Activated naive CD4-positive, alpha-beta T cell treated with anti-CD3 and anti-CD28 coated beads, Interleukin-2, amount 50 U/mL, for 16 hours (primary cell): ENCODE results near the gene MPO.
A peak's percentile ranks its signal among the peaks of the same experiment; 100 is the strongest.

ENCODE experiments used
- DNase-seq: peaks from one replicate; pipeline ENCODE4 v3.0.0-alpha.2; 2020

MPO gene

DNA sequence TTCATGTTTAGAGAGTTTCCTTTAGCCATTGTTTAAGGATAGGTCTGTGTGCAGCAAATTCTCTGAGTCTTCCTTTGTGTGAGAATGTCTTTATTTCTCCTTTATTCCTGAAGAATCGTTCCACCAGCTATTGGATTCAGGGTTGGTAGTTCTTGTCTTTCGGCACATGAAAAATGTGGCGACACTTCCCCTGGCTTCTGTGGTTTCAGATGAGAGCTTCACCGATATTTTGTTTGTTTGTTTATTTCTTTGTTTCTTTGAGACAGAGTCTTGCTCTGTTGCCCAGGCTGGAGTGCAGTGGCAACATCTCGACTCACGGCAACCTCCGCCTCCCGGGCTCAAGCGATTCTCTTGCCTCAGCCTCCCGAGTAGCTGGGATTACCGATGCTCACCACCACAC is 18.6 kb downstream of the MPO start:
- DNase-seq, result no peak

GRCh38 chr17:58254803-58255202 is 25.9 kb downstream of the MPO start:
- DNase-seq, result no peak

DNA sequence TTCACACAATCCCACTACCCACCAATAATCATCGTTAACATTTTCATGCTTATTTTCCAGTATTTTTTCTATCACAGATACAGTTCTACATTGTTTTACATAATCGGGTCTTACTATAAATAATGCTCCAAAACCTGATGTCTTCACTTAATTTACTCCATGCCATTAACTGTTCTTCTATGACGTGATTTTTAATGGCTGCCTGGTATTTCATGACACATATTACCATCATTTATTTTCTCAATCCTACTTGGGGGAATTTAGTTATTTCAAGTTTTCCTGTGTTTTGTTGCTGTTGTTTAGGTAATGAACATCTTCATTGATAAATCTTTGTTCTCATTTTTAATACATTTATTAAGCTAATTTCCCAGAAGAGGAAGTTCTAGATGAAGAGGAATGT is 27.7 kb downstream of the MPO start:
- DNase-seq, result no peak

DNA sequence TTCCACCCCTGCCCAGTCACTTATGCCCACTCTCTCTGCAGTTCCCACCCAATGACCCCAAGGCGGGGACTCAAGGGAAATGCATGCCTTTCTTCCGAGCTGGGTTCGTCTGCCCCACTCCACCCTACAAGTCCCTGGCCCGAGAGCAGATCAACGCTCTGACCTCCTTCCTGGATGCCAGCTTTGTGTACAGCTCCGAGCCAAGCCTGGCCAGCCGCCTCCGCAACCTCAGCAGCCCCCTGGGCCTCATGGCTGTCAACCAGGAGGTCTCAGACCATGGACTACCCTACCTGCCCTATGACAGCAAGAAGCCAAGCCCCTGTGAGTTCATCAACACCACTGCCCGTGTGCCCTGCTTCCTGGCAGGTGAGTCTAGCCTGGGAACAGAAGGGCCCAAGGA is 28.6 kb downstream of the MPO start:
- no peak for DNase-seq

- no peak for DNase-seq
Measured at GRCh38 chr17:58250344-58251011, 30.3 kb downstream of the MPO start.

- DNase-seq, result peak; percentile 80
Measured at GRCh38 chr17:58249270-58250133, 31.2 kb downstream of the MPO start.

GRCh38 chr17:58248955-58249269 is 31.8 kb downstream of the MPO start:
- no peak for DNase-seq

- no peak for DNase-seq
Measured at GRCh38 chr17:58247511-58248363, 33.0 kb downstream of the MPO start.

- DNase-seq, result no peak
Measured at GRCh38 chr17:58246781-58247180, 34.0 kb downstream of the MPO start.

DNA sequence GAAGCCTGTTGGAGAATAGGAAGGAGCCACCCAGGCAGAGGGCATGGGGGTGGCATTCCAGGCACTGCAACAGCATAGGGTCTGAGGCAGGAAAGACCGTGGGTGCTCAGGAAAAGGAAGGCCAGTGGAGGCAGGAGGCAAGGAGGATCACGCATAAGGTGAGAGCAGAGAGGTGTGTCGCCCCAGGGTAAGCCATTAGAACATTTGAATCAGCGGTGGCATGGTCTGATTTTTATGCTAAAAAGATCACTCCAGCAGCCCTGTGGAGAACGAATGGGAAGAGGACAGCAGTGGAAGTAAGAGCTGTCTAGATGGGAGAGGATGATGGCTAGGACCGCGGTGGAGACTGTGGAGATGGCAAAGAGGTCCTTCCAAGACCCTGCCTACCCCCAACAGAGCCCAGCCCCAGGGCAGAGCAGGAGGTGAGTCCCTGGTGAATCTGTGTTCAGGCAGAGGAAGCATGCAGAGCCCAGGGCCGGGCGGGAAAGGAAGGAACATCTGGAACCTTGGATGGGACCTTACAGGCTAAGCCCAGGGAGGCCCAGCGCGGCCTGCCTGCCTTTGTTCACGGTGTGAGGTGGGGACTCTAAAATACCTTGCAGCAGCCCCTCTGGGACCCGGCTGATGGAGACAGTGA is 34.5 kb downstream of the MPO start:
- no peak for DNase-seq

DNA sequence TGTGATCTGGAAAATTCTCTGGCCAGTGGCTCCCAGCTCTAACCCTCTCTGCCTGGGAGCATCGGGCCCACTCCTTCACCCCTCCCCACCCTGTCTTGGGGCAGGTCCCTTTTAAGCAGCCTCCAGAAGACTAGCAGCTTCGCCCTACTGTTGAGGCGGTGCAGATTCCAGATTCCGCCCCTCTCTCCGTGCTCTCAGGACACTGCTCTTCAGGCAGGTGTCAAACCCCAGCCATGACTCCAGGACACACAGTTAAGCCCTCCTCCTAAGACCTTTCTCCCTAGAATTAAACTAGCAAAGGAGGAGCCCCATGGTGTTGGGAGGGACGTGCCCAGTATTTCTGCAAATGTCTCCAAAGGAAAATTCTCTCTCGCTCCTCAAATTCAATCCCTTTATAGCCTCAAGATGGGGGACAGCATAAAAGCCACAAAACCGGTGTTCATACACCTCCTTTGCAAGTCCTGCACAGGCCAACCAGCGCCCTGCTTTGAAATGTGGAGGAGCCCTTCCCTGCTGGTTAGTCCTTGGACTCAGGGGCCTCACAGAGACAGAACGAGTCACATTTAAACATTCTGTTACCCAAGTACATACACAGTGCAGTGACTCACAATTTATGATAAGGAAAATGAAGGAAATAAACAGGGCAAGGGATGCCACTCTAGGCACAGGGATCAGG is 35.2 kb downstream of the MPO start:
- DNase-seq, result no peak

DNA sequence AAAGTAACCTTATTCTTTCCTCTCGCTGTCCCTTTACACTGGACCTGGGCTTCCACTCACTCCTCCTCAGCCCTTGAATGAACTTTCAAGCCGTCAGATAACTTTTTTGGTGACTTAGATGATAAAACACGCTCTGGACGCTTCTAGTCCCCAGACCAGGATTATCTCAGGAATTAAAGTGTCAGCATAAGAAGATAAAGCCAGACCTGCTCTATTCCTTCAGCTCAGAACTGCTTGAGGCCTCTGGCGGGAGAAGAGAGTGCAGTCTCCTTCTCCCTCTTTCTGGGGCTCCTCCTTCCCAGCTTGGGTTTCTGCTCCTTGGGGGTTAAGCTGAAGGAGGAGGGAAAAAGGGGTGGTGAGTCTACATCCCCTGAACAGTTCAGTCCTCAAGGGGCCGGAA is 35.8 kb downstream of the MPO start:
- no peak for DNase-seq

DNA sequence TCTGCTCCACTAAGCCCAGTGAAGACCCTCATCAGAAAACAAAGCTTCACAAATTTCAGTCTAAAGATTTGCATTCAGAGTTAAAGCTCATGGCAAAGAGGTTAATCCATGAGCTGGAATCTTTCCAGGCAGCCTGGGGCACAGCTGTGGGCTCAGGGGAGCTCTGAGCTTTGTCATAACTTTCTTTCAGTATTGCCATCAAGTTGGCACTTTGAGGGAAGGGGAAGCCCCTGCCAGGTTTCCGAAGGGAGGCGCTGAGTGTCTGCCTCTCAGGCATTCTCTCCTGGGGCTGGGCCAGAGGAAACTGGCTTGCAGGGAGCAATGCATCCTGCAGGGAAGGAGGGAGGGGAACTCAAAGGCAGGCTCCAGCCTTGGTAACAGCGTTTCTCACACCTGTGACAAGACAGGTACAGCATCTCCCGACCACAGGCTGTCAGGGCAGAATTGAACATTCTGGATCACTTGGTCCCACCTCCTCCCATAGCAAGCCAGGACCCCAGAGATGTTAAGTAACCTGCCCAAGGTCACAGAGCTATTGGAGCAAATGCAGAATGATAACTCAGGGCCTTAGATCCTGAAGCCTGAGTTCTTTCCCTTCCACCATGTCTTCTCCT is 38.5 kb downstream of the MPO start:
- DNase-seq, result no peak

- no peak for DNase-seq
Measured at GRCh38 chr17:58239987-58240386, 40.7 kb downstream of the MPO start.

GRCh38 chr17:58238147-58238634 is 42.5 kb downstream of the MPO start, which contains the start of gene LPO:
LPO (plus strand) TSS chr17:58238584; CDS start chr17:58242980, 4,396 bp downstream.
- no peak for DNase-seq

- no peak for DNase-seq
Measured at GRCh38 chr17:58236394-58236793, 44.3 kb downstream of the MPO start.

DNA sequence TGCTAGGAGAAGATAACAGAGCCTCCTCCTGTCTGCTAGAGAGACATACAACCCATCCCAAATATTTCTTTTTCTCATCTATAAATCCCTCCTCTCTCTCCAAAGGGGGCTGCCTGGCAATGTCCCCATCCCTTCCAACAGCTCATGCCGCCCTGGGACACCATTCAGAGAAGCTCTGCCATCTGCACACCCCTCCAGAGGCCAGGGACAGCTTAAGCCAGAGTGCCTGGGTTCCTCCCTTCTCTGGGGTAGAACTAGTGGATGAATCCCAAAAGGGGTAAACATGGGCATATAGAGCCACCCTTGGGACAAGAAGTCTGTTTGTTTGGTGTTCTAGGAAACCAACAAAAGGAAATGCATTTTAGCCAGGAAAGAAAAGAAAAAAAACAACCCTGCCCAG is 44.9 kb downstream of the MPO start:
- no peak for DNase-seq

- DNase-seq, result no peak
Measured at GRCh38 chr17:58234512-58234911, 46.2 kb downstream of the MPO start.

DNA sequence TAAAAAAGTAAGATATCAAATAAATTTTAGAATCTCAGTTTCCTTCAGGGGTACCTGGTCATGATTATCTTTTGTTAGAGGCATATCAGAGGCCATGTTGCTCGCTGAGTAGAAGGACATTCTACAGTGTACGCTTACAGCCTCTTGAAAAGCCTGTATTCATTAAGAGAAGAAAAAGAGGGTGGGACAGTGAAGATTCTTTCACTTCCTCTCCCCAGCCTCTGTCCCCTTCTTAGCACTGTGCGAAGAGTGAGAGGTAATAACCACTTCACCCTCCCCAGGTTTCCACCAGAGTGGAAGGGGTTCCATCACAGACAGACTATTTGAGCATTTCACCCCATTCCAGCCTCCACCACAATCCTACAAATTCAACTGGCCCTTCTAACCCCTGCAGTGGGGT is 47.2 kb downstream of the MPO start:
- no peak for DNase-seq

GRCh38 chr17:58232707-58233156 is 48.0 kb downstream of the MPO start:
- no peak for DNase-seq

GRCh38 chr17:58231641-58232040 is 49.1 kb downstream of the MPO start:
- DNase-seq, result no peak

- no peak for DNase-seq
Measured at GRCh38 chr17:58229881-58230280, 50.9 kb downstream of the MPO start.
